IMR-90 (cell line): ENCODE results near the gene UPF1.

Source experiments
- BHLHE40 ChIP-seq: fragments of 150-350 bp; IDR thresholded peaks from 2 replicates; pipeline ENCODE4 v1.6.1; 2016; ENCODE audit warnings: mild to moderate bottlenecking, low read depth, low read length
- CEBPB ChIP-seq: IDR thresholded peaks from 2 replicates; pipeline ENCODE4 v1.6.1; 2012; ENCODE audit warnings: low read depth, low read length, improper control_type of control experiment
- FOS ChIP-seq: fragments of 150-350 bp; IDR thresholded peaks from 2 replicates; pipeline ENCODE4 v1.6.1; 2016; ENCODE audit warnings: low read depth, low read length
- MAFK ChIP-seq: IDR thresholded peaks from 2 replicates; pipeline ENCODE4 v1.6.1; 2012; ENCODE audit warnings: low read depth, low read length, improper control_type of control experiment
- MAZ ChIP-seq: IDR thresholded peaks from 2 replicates; pipeline ENCODE4 v1.6.1; 2012; ENCODE audit warnings: low read depth, mild to moderate bottlenecking, low read length, improper control_type of control experiment, moderate library complexity, borderline replicate concordance
- POLR2A ChIP-seq: IDR thresholded peaks from 2 replicates; pipeline ENCODE4 v1.6.1; 2012; ENCODE audit warnings: mild to moderate bottlenecking, low read depth, low read length
- RAD21 ChIP-seq: IDR thresholded peaks from 2 replicates; pipeline ENCODE4 v1.6.1; 2012; ENCODE audit warnings: low read length, improper control_type of control experiment
- RCOR1 ChIP-seq: IDR thresholded peaks from 2 replicates; pipeline ENCODE4 v1.6.1; 2012; ENCODE audit warnings: mild to moderate bottlenecking, low read length, improper control_type of control experiment; ENCODE audit not compliant: insufficient replicate concordance
- RFX5 ChIP-seq: IDR thresholded peaks from 2 replicates; pipeline ENCODE4 v1.8.0; 2012; ENCODE audit warnings: low read depth, mild to moderate bottlenecking, low read length, moderate library complexity
- SMC3 ChIP-seq: fragments of 150-350 bp; IDR thresholded peaks from 2 replicates; pipeline ENCODE4 v1.6.1; 2016; ENCODE audit warnings: low read depth, mild to moderate bottlenecking, antibody characterized with exemption, low read length, moderate library complexity
- TF ChIP-seq, protein P1 (sequence below): conservative IDR thresholded peaks from 2 replicates; pipeline ENCODE4 v1.5.1; 2012; ENCODE audit warnings: mild to moderate bottlenecking, low read depth, low read length, improper control_type of control experiment
- TF ChIP-seq, protein P2 (sequence below): fragments of 150-350 bp; IDR thresholded peaks from 2 replicates; pipeline ENCODE4 v1.6.1; 2017; ENCODE audit warnings: mild to moderate bottlenecking, antibody characterized with exemption, low read length, low read depth
- TF ChIP-seq, protein P3 (sequence below): fragments of 150-350 bp; IDR thresholded peaks from 2 replicates; pipeline ENCODE4 v1.6.1; 2016; ENCODE audit warnings: low read depth, mild to moderate bottlenecking, low read length, moderate library complexity, borderline replicate concordance

DNA sequence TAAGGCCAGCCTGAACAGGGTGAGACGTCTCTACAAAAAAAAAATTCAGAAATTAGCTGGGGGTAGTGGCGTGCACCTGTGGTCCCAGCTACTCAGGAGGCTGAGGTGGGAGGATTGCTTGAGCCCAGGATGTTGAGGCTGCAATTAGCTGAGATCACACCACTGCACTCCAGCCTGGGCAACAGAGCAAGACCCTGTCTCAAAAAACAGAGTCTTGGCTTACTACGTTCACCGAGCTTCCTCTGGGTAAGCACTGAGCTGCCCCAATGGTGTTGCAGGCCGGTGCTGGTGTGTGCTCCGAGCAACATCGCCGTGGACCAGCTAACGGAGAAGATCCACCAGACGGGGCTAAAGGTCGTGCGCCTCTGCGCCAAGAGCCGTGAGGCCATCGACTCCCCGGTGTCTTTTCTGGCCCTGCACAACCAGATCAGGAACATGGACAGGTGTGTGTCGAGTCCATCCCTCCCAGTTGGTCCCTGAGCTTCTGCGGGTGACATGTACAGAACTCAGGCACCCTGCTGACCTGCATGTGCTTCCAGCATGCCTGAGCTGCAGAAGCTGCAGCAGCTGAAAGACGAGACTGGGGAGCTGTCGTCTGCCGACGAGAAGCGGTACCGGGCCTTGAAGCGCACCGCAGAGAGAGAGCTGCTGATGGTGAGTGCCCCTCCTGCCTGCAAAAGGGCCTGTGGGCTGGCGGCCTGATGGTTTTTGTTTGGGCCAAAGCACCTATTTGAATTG is 24.1 kb downstream of the UPF1 start:
- TF ChIP-seq POLR2A (no peak), SMC3 (no peak), CEBPB (no peak), RFX5 (no peak), FOS (no peak), RAD21 (no peak), RCOR1 (no peak), BHLHE40 (no peak), MAZ (no peak), MAFK (no peak)
- TF ChIP-seq, protein P1, sequence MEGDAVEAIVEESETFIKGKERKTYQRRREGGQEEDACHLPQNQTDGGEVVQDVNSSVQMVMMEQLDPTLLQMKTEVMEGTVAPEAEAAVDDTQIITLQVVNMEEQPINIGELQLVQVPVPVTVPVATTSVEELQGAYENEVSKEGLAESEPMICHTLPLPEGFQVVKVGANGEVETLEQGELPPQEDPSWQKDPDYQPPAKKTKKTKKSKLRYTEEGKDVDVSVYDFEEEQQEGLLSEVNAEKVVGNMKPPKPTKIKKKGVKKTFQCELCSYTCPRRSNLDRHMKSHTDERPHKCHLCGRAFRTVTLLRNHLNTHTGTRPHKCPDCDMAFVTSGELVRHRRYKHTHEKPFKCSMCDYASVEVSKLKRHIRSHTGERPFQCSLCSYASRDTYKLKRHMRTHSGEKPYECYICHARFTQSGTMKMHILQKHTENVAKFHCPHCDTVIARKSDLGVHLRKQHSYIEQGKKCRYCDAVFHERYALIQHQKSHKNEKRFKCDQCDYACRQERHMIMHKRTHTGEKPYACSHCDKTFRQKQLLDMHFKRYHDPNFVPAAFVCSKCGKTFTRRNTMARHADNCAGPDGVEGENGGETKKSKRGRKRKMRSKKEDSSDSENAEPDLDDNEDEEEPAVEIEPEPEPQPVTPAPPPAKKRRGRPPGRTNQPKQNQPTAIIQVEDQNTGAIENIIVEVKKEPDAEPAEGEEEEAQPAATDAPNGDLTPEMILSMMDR: no peak
- TF ChIP-seq, protein P2, sequence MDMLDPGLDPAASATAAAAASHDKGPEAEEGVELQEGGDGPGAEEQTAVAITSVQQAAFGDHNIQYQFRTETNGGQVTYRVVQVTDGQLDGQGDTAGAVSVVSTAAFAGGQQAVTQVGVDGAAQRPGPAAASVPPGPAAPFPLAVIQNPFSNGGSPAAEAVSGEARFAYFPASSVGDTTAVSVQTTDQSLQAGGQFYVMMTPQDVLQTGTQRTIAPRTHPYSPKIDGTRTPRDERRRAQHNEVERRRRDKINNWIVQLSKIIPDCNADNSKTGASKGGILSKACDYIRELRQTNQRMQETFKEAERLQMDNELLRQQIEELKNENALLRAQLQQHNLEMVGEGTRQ: no peak
- TF ChIP-seq, protein P3, sequence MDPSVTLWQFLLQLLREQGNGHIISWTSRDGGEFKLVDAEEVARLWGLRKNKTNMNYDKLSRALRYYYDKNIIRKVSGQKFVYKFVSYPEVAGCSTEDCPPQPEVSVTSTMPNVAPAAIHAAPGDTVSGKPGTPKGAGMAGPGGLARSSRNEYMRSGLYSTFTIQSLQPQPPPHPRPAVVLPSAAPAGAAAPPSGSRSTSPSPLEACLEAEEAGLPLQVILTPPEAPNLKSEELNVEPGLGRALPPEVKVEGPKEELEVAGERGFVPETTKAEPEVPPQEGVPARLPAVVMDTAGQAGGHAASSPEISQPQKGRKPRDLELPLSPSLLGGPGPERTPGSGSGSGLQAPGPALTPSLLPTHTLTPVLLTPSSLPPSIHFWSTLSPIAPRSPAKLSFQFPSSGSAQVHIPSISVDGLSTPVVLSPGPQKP: no peak
